ENCODE results near the gene BACE2. TPM values are rescaled to one million over a fixed set of nuclear protein-coding genes. Genes with fewer than 3 reads are reported as not detected.
"Not testable (repeated sequence)": the region's sequence is repeated elsewhere in the genome, so short reads cannot be mapped to it uniquely, and the experiment has no call there.

Gene BACE2
- total RNA-seq, 2 donors from 2014 or later = 9.1 to 16.7 TPM

- DNase-seq = no peak
- Histone ChIP-seq H3K27ac (ENCODE audit: low read depth, low read length) (no peak overlapping the region), H3K9ac (ENCODE audit: extremely low read depth, low read length, poor library complexity, severe bottlenecking) (no peak overlapping the region), H3K4me1 (ENCODE audit: control insufficient read depth, insufficient read depth, low read length) (no peaks in the 10 kb centered on the region), H3K27me3 (ENCODE audit: control insufficient read depth, insufficient read depth, low read length, poor library complexity, severe bottlenecking) (no peaks in the 10 kb centered on the region), H3K9me3 (ENCODE audit: control insufficient read depth, low read length) (no peaks in the 10 kb centered on the region), H3K36me3 (ENCODE audit: control insufficient read depth, insufficient read depth, low read length) (no peaks in the 10 kb centered on the region), H3K4me3 (ENCODE audit: low read length) (no peak overlapping the region)
- no peak overlapping the region for H3K27ac Mint-ChIP-seq
- no peaks in the 10 kb centered on the region for H3K4me1 Mint-ChIP-seq
- H3K36me3 Mint-ChIP-seq (ENCODE audit: low read depth) = no peaks in the 10 kb centered on the region
- H3K27me3 Mint-ChIP-seq (ENCODE audit: insufficient read depth) = peaks cover 11% of the 10 kb centered on the region
- TF ChIP-seq, protein P1, sequence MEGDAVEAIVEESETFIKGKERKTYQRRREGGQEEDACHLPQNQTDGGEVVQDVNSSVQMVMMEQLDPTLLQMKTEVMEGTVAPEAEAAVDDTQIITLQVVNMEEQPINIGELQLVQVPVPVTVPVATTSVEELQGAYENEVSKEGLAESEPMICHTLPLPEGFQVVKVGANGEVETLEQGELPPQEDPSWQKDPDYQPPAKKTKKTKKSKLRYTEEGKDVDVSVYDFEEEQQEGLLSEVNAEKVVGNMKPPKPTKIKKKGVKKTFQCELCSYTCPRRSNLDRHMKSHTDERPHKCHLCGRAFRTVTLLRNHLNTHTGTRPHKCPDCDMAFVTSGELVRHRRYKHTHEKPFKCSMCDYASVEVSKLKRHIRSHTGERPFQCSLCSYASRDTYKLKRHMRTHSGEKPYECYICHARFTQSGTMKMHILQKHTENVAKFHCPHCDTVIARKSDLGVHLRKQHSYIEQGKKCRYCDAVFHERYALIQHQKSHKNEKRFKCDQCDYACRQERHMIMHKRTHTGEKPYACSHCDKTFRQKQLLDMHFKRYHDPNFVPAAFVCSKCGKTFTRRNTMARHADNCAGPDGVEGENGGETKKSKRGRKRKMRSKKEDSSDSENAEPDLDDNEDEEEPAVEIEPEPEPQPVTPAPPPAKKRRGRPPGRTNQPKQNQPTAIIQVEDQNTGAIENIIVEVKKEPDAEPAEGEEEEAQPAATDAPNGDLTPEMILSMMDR (conservative IDR thresholded peaks at IDR 0.05) = no peak
- H3K9me3 Mint-ChIP-seq = peaks cover 13% of the 10 kb centered on the region
- H3K4me3 Mint-ChIP-seq = no peak overlapping the region
These were observed 139.3 kb downstream of the BACE2 start for GRCh38 chr21:41307219-41307618.

DNA sequence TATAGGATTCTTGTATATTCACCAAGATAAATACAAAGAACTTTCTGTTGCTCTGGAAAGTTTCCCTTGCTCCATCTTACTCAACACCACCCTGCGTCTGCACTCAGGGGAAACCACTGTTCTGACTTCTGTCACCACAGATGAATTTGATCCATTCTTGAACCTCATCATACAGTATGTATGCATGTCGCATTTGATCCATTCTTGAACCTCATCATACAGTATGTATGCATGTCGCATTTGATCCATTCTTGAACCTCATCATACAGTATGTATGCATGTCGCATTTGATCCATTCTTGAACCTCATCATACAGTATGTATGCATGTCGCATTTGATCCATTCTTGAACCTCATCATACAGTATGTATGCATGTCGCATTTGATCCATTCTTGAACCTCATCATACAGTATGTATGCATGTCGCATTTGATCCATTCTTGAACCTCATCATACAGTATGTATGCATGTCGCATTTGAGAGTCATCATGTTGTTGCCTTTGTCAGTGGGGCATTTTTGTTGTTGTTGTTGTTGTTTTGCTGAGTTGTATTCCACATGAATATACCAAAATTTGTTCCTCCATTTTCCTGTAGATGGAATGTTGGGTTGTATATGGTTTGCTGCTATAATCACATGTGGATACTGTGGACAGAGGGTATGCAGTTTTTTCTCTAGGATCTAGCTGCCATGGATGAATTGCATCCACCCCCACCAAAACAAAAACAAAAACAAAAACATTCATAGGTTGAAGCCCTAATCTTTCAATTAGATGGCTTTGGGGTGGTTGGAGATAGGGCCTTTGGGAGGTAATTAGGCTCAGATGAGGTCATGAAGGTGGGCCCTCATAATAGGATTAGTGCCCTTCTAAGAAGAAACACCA, 145.6 kb downstream of the BACE2 start:
- H3K4me3 ChIP-seq (ENCODE audit: low read length); H3K36me3 ChIP-seq (ENCODE audit: control insufficient read depth, insufficient read depth, low read length); H3K4me1 Mint-ChIP-seq; H3K9me3 Mint-ChIP-seq; H3K4me1 ChIP-seq (ENCODE audit: control insufficient read depth, insufficient read depth, low read length); H3K4me3 Mint-ChIP-seq; H3K9me3 ChIP-seq (ENCODE audit: control insufficient read depth, low read length); H3K27ac Mint-ChIP-seq; H3K36me3 Mint-ChIP-seq (ENCODE audit: low read depth); DNase-seq; H3K9ac ChIP-seq (ENCODE audit: extremely low read depth, low read length, poor library complexity, severe bottlenecking); H3K27ac ChIP-seq (ENCODE audit: low read depth, low read length): not testable (repeated sequence)
- 86% methylated on average over 2 of the region's 8 CpGs; no CpG with 5 or more reads in 1 of the 2 experiments for WGBS, 2 experiments (ENCODE audit: insufficient coverage in 1 of 2, insufficient read length in 1 of 2)
- H3K27me3 Mint-ChIP-seq (ENCODE audit: insufficient read depth) = peaks cover 29% of the 10 kb centered on the region
- peaks cover 40% of the 10 kb centered on the region for H3K27me3 ChIP-seq (ENCODE audit: control insufficient read depth, insufficient read depth, low read length, poor library complexity, severe bottlenecking)

DNA sequence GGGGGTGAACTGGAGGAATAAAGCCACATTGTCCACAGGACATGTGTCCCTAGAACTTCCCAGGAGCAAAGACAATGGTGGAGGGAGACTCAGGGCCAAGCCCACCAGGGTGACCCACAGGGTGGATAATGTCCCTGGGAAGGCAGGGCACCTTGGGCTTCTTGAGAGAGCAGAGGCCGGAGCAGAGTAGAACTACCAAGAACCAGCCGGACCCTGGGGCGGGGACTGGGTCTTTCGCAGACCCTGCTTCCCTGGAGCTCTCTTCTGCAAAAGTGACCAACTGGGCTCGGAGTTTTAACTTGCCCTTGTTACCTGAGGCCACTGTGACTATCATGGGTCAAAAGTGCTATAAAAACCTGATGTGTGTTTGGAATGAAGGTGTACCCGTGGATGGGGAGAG, 147.8 kb downstream of the BACE2 start:
- TF ChIP-seq, protein P1 (conservative IDR thresholded peaks at IDR 0.05) = no peak
- DNase-seq = no peak
- H3K4me3 ChIP-seq (ENCODE audit: low read length) = no peak overlapping the region
- H3K9me3 ChIP-seq (ENCODE audit: control insufficient read depth, low read length) = no peaks in the 10 kb centered on the region
- no peaks in the 10 kb centered on the region for H3K36me3 ChIP-seq (ENCODE audit: control insufficient read depth, insufficient read depth, low read length)
- H3K27ac Mint-ChIP-seq = no peak overlapping the region
- peaks cover 42% of the 10 kb centered on the region for H3K27me3 ChIP-seq (ENCODE audit: control insufficient read depth, insufficient read depth, low read length, poor library complexity, severe bottlenecking)
- H3K9me3 Mint-ChIP-seq = no peaks in the 10 kb centered on the region
- H3K36me3 Mint-ChIP-seq (ENCODE audit: low read depth) = no peaks in the 10 kb centered on the region
- H3K4me1 Mint-ChIP-seq = peaks cover 9% of the 10 kb centered on the region
- no peak overlapping the region for H3K27ac ChIP-seq (ENCODE audit: low read depth, low read length)
- peak overlapping the region; percentile 58 for H3K4me3 Mint-ChIP-seq
- WGBS, 2 experiments (ENCODE audit: insufficient coverage in 1 of 2, insufficient read length in 1 of 2) = 93 to 95% methylated on average over 4 to 6 of the region's 6 CpGs
- H3K27me3 Mint-ChIP-seq (ENCODE audit: insufficient read depth) = peaks cover 32% of the 10 kb centered on the region
- no peak overlapping the region for H3K9ac ChIP-seq (ENCODE audit: extremely low read depth, low read length, poor library complexity, severe bottlenecking)
- H3K4me1 ChIP-seq (ENCODE audit: control insufficient read depth, insufficient read depth, low read length) = no peaks in the 10 kb centered on the region

Measured in endodermal cell (in vitro differentiated cells).